Fibroblast of mammary gland (primary cell): ENCODE results near the gene PREX1.

ENCODE experiments used
- DNase-seq: peaks from one replicate; pipeline ENCODE4 v3.0.0-alpha.2; 2010; ENCODE audit warnings: low read depth
- H3K4me3 ChIP-seq: 2 replicates; pipeline ENCODE4 v1.5.1; 2011; ENCODE audit warnings: low read depth, mild to moderate bottlenecking, low read length, moderate library complexity; ENCODE audit not compliant: control insufficient read depth
- TF ChIP-seq, protein P1 (sequence below): conservative IDR thresholded peaks from 2 replicates; pipeline ENCODE4 v1.5.1; 2011; ENCODE audit warnings: low read depth, low read length, inconsistent platforms; ENCODE audit not compliant: control insufficient read depth, insufficient read depth

The PREX1 gene

DNA sequence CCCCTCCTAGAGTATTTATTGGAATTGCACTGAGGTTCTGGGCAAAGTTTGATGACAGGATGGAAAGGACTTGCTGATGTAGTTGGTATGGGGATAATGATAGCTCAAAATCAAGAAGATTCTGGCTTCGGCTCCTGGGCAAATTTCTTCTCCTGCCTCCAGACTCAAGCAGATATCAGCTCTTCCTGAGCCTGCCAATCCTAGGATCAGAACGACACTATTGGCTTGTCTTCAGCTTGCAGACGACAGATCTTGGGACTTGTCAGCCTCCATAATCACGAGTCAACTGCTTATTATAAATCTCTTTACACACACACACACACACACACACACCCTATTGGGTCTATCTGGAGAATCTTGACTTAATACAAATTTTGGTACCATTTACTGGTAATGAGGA, 131.1 kb downstream of the PREX1 start:
- no peak overlapping the region for H3K4me3 ChIP-seq
- DNase-seq = no peak
- TF ChIP-seq, protein P1, sequence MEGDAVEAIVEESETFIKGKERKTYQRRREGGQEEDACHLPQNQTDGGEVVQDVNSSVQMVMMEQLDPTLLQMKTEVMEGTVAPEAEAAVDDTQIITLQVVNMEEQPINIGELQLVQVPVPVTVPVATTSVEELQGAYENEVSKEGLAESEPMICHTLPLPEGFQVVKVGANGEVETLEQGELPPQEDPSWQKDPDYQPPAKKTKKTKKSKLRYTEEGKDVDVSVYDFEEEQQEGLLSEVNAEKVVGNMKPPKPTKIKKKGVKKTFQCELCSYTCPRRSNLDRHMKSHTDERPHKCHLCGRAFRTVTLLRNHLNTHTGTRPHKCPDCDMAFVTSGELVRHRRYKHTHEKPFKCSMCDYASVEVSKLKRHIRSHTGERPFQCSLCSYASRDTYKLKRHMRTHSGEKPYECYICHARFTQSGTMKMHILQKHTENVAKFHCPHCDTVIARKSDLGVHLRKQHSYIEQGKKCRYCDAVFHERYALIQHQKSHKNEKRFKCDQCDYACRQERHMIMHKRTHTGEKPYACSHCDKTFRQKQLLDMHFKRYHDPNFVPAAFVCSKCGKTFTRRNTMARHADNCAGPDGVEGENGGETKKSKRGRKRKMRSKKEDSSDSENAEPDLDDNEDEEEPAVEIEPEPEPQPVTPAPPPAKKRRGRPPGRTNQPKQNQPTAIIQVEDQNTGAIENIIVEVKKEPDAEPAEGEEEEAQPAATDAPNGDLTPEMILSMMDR = no peak

- DNase-seq = no peak
- TF ChIP-seq, protein P1 = no peak
- H3K4me3 ChIP-seq = no peak overlapping the region
Observed at GRCh38 chr20:48695738-48696137, 132.1 kb downstream of the PREX1 start.

DNA sequence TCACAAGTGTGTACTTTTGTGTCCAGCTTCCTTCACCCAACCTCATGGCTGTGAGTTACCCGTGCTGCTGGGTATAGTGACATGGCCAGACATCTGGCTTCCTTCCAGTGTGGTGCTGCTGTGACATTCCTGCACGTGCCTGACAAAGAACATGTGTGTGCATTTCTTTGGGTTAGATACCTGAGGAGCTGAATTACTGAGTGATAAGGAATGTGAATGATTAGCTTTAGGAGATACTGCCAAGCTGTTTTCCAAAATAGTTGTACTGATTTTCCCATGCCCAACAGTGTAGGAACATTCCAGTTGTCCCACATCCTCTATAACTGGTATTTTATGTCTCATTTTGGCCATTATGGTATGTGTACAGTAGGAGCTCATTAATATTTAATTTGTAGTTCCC, 132.5 kb downstream of the PREX1 start:
- DNase-seq = no peak
- TF ChIP-seq, protein P1 = no peak
- no peak overlapping the region for H3K4me3 ChIP-seq

DNA sequence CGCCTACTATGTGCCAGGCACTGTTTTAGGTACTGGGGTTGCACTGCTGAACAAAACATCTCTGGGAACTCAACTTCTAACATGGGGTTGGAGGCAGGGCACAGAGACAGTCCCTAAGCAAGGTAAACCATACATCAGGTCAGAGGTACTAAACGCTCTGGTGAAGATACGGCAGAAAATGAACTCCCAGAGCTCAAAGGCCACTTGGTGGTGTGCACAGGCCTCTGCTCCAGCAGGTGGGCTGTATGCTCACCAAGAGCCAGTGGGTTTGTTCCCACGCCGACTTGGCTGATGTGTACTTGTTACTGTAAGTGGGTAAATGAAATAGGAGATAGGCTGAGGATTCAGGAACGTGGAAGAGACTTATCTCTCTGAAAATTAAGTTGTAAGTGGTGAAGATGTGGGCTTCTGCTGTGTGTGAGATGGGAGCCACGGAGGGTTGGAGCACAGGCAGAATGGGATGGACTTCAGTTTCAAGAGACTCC, 133.4 kb downstream of the PREX1 start:
- H3K4me3 ChIP-seq = no peak overlapping the region
- TF ChIP-seq, protein P1 = no peak
- DNase-seq = no peak

DNA sequence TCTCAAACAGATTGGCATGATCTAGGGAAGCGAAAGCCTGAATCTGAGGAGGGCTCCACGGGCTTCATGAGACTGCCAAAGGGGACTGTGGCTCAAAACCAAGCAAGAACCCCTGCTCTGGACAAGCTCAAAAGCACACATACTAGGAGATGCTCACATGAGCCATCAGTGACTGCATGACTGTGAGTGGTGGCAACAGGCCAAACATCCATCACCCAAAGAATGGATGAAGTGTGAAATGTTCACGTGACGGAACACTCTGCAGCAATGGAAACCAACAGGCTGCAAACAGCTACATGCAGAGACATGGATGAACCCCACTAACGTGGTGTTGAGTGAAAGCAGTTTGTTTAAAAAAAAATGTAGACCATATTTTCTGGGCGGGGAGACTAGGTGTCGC, 136.3 kb downstream of the PREX1 start:
- TF ChIP-seq, protein P1 = no peak
- no peak for DNase-seq
- no peak overlapping the region for H3K4me3 ChIP-seq

GRCh38 chr20:48690888-48691287, 136.9 kb downstream of the PREX1 start:
- no peak for DNase-seq
- no peak overlapping the region for H3K4me3 ChIP-seq
- TF ChIP-seq, protein P1 = no peak

DNA sequence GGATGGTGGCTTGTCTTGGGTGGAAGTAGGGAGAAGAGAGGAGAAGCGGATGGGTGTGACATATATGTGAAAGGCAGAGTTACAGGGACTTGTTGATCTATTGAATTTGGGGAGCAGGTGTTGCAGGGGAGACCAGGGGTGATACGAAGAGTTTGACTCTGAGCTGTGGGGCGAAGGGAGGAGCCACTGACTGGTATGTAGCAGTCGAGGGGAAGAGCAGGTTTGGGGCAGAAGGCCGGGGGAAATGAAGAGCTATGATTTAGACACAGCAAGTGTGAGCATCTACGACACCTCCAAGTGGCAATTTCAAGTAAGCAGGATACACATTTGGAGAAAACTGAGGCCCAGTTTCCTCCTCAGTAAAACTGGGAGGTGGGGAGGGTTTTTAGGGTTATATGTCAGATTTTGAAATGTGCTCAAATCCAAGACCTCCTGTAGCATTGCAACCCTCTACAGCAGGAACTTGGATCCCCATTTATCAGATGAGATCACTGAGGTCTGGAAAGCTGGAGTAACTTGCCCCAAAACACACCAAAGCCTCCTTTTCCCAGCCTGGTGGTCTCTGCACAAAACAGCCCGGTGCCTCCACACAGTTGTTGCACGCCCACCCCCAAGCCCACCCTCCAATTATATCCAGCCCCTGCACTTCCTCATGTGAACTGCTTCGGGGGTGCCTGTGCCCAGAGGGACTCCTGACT, 137.8 kb downstream of the PREX1 start:
- TF ChIP-seq, protein P1 = no peak
- no peak for DNase-seq
- no peak overlapping the region for H3K4me3 ChIP-seq
